IPS-20b (cell line): ENCODE data around the gene SUGCT.
A peak's percentile ranks its signal among the peaks of the same experiment; 100 is the strongest.

Experiments
- H3K27ac ChIP-seq: one replicate; pipeline ENCODE4 v1.5.1; 2013; ENCODE audit warnings: low read length
- H3K27me3 ChIP-seq: 2 replicates; pipeline ENCODE4 v1.6.1; 2013; ENCODE audit warnings: mild to moderate bottlenecking, low read length, inconsistent platforms; ENCODE audit not compliant: insufficient read depth
- H3K36me3 ChIP-seq: 2 replicates; pipeline ENCODE4 v1.6.1; 2013; ENCODE audit warnings: low read depth, mild to moderate bottlenecking, inconsistent platforms, low read length, moderate library complexity; ENCODE audit not compliant: insufficient read depth
- H3K4me1 ChIP-seq: 2 replicates; pipeline ENCODE4 v1.6.1; 2013; ENCODE audit warnings: mild to moderate bottlenecking, control low read depth, inconsistent platforms, low read length, moderate library complexity; ENCODE audit not compliant: insufficient read depth
- H3K4me3 ChIP-seq: 2 replicates; pipeline ENCODE4 v1.5.1; 2013; ENCODE audit warnings: mild to moderate bottlenecking, low read length, inconsistent platforms
- H3K9ac ChIP-seq: 2 replicates; pipeline ENCODE4 v1.6.1; 2013; ENCODE audit warnings: low read depth, mild to moderate bottlenecking, inconsistent platforms, low read length, moderate library complexity
- H3K9me3 ChIP-seq: 2 replicates; pipeline ENCODE4 v1.6.1; 2013; ENCODE audit warnings: mild to moderate bottlenecking, low read depth, low read length, inconsistent platforms; ENCODE audit not compliant: insufficient read depth

Gene SUGCT

DNA sequence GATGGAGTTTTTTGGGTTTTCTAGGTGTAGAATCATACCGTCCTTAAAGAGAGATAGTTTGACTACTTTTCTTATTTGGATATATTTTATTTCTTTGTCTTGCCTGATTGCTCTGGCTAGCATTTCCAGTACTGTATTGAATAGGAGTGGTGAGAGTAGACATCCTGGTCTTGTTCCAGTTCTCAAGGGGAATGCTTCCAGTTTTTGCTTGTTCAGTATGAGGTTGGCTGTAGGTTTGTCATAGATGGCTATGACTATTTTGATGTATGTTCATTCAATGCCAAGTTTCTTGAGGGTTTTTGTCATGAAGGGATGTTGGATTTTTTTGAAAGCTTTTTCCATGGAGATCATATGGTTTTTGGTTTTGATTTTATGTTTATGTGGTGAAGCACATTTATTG lies 676.9 kb downstream of the SUGCT start:
- no peak overlapping the region for H3K4me3 ChIP-seq
- H3K27ac ChIP-seq = no peak overlapping the region

DNA sequence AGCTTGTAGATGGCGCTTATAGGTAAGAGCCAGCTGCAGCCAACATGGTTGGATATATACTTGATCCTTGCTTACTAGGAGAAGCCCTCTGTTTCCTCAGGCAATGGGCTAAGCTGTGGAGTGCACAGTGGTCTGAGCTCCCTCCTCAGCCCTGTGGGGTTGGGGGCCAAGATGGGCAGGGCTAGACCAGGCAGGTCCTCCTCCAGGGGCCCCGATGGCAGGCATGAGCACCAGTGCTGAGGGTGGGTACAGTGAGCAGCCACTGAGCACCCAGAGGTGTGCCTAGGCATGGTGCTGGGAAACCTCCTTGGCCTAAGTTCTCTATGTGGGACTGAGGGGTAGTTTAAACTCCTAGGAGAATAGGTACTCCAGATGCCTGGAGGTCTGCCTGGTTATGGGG lies 680.2 kb downstream of the SUGCT start:
- Histone ChIP-seq H3K4me3 (no peak overlapping the region), H3K9me3 (no peaks in the 10 kb centered on the region), H3K4me1 (no peaks in the 10 kb centered on the region), H3K27ac (no peak overlapping the region), H3K9ac (no peak overlapping the region), H3K27me3 (no peaks in the 10 kb centered on the region), H3K36me3 (no peaks in the 10 kb centered on the region)

More for the DNA sequence above, 676.9 kb downstream of the SUGCT start:
- Histone ChIP-seq H3K4me1 (no peaks in the 10 kb centered on the region), H3K9ac (no peak overlapping the region), H3K9me3 (no peaks in the 10 kb centered on the region), H3K27me3 (no peaks in the 10 kb centered on the region), H3K36me3 (no peaks in the 10 kb centered on the region)

GRCh38 chr7:40815512-40815911 lies 680.7 kb downstream of the SUGCT start:
- H3K36me3 ChIP-seq = no peaks in the 10 kb centered on the region
- H3K9ac ChIP-seq = no peak overlapping the region
- no peaks in the 10 kb centered on the region for H3K27me3 ChIP-seq
- no peaks in the 10 kb centered on the region for H3K9me3 ChIP-seq
- H3K4me1 ChIP-seq = no peaks in the 10 kb centered on the region
- H3K4me3 ChIP-seq = no peak overlapping the region
- H3K27ac ChIP-seq = no peak overlapping the region

GRCh38 chr7:40822861-40823260 lies 688.1 kb downstream of the SUGCT start:
- no peaks in the 10 kb centered on the region for H3K36me3 ChIP-seq
- no peak overlapping the region for H3K4me3 ChIP-seq
- no peak overlapping the region for H3K27ac ChIP-seq
- H3K9me3 ChIP-seq = no peaks in the 10 kb centered on the region
- H3K27me3 ChIP-seq = no peaks in the 10 kb centered on the region
- peaks cover 13% of the 10 kb centered on the region; the same call in 1 of the 2 replicates for H3K4me1 ChIP-seq
- H3K9ac ChIP-seq = no peak overlapping the region

- Histone ChIP-seq H3K9ac (no peak overlapping the region), H3K36me3 (no peaks in the 10 kb centered on the region), H3K4me1 (peaks cover 13% of the 10 kb centered on the region; the same call in 1 of the 2 replicates), H3K27ac (no peak overlapping the region), H3K27me3 (no peaks in the 10 kb centered on the region), H3K4me3 (no peak overlapping the region), H3K9me3 (no peaks in the 10 kb centered on the region)
Measured at GRCh38 chr7:40824461-40824860, 689.7 kb downstream of the SUGCT start.

DNA sequence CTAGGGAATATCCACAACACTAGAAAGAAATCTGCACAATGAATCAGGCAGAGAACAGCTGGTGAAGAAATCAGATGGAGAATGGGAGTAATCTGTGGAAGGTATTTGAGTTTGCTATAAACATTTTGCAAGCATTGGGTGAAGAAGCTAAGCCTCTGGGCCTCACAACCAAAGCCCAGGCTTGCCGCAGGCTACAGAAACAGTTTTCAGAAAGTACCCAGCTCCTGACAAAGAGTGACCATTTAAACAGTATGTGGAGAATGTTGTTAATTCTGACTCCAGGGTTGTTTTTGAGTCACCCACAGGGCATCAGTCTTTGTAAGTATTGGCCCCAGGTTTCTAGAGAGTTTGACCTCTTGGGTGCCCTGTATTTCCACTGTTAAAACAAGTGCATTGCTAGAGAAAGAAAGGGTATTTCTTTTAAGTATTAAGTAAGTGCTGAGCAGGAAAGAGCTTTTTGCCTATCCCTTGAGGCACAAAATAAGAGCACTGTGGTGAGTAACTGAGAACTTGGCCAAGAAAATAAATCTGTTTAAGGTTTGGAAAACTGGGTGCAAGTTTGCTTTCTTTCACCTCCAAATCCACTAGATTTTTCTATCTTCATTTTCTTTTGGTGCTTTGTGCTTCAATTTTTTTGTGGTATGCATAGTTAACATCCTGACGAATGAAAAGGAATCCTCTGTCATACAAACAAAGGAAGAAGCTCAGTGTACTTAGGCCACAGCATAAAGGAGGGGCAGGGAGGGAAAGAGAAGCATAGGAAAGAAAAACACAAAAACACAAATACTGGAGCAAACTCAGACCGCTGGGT lies 691.8 kb downstream of the SUGCT start:
- Histone ChIP-seq H3K36me3 (no peaks in the 10 kb centered on the region), H3K9ac (peak overlapping the region; percentile 45; the same call in 1 of the 2 replicates), H3K9me3 (no peaks in the 10 kb centered on the region), H3K27ac (no peak overlapping the region), H3K27me3 (no peaks in the 10 kb centered on the region), H3K4me1 (peaks cover 13% of the 10 kb centered on the region; the same call in 1 of the 2 replicates), H3K4me3 (no peak overlapping the region)

DNA sequence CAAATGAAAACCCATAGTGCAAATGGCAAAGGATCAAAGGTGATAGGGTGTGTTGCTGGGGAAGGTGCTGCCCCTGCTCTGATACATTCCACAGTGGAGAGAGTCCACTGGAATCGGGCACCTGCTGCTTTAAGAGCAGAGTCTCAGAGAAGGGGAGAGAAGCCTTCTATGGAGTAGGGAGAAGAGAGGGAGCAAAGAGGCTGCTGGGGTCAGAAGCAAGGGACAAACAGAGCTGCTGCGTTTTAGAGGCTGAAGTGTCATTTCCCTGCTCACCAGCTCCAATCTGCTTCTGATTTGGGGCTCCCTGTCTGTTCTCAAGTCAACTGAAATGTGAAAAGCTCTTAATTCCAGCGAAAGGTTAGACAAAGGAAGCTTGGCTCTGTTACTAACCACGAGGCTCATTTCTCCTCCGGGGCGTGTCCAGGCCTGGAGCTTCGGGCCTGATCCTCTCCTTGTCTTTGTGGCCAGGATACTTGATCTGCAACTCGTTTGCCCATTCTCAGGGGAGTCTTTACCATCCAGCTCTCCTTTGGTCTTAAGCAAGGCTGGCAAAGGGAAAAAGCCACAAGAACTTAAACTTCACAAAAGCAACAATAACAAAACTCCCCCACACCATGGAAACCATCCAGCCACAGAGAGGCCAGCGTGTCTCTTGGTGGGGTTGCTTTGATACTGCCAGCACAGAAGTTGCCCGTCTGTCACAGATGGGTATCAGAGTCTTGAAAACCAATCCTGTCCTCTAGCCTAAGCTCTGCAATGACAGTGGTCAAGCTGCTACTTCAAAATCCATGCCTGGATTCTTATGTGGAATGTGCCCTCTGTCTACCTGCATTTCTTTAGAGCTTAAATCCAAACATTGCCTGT lies 692.6 kb downstream of the SUGCT start:
- no peaks in the 10 kb centered on the region for H3K9me3 ChIP-seq
- H3K4me1 ChIP-seq = peaks cover 13% of the 10 kb centered on the region; the same call in 1 of the 2 replicates
- no peak overlapping the region for H3K27ac ChIP-seq
- peak overlapping the region; percentile 45; the same call in 1 of the 2 replicates for H3K9ac ChIP-seq
- H3K27me3 ChIP-seq = no peaks in the 10 kb centered on the region
- no peak overlapping the region for H3K4me3 ChIP-seq
- no peaks in the 10 kb centered on the region for H3K36me3 ChIP-seq

- peaks cover 24% of the 10 kb centered on the region for H3K4me1 ChIP-seq
- H3K9ac ChIP-seq = no peak overlapping the region
- no peak overlapping the region for H3K27ac ChIP-seq
- H3K4me3 ChIP-seq = no peak overlapping the region
- H3K9me3 ChIP-seq = no peaks in the 10 kb centered on the region
- H3K36me3 ChIP-seq = no peaks in the 10 kb centered on the region
- no peaks in the 10 kb centered on the region for H3K27me3 ChIP-seq
Measured at GRCh38 chr7:40828686-40829600, 694.1 kb downstream of the SUGCT start.

DNA sequence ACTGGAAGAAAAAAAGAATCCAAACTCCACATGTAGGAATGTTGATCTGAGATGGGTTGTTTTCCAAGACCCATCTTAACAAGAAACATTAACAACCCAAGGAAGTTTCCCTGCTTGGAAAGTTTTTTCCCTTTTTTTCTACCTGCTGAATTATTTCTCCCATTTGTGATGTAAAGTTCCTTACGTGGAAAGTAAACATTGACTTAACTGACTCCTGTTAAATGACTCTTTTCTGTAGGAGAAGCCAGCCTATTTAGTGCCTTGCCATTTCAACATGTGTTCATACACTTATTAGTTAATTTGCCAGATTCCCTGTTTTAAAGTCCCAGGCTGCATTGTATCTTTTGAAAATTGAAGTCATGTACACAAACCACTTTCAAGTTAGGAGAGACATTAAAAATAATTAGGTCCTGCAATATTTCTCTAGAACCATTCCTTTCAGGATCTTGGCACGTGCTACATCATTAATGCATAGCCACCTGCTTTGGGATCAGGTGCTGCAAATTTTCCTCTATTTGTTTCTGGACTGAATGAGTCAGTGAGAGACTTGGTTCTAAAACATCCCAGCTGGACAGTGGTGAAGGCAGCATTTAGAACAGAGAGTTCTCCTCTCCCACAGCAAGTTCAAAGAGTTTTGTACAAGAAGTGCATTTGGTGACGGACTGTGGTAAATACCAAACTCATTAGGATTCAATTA lies 698.5 kb downstream of the SUGCT start:
- H3K9ac ChIP-seq = no peak overlapping the region
- H3K4me1 ChIP-seq = peaks cover 18% of the 10 kb centered on the region
- no peak overlapping the region for H3K27ac ChIP-seq
- no peaks in the 10 kb centered on the region for H3K9me3 ChIP-seq
- no peak overlapping the region for H3K4me3 ChIP-seq
- H3K36me3 ChIP-seq = no peaks in the 10 kb centered on the region
- H3K27me3 ChIP-seq = no peaks in the 10 kb centered on the region

DNA sequence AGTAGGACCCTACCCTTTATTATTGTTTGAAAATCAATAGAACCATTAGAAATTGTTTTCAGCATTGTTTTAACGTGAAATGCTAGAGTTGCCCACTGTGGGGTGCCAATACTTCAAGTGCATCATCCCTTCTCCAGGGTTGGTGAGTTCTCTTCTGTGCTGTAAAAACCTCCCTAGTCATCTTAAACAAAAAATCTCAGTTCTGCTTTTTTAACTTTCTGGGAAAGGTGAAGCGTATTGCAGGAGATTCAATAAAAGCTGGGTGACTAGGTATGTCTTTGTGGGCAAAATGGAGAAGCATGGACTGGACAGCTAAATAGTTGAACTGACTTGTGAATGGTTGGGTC lies 699.1 kb downstream of the SUGCT start:
- H3K4me1 ChIP-seq = peaks cover 18% of the 10 kb centered on the region
- H3K9ac ChIP-seq = no peak overlapping the region
- H3K27ac ChIP-seq = no peak overlapping the region
- no peaks in the 10 kb centered on the region for H3K9me3 ChIP-seq
- no peaks in the 10 kb centered on the region for H3K36me3 ChIP-seq
- no peak overlapping the region for H3K4me3 ChIP-seq
- H3K27me3 ChIP-seq = no peaks in the 10 kb centered on the region

- Histone ChIP-seq H3K9me3 (peaks cover 12% of the 10 kb centered on the region), H3K9ac (no peak overlapping the region), H3K27me3 (no peaks in the 10 kb centered on the region), H3K27ac (no peak overlapping the region), H3K4me1 (peaks cover 18% of the 10 kb centered on the region), H3K36me3 (no peaks in the 10 kb centered on the region), H3K4me3 (no peak overlapping the region)
Measured at GRCh38 chr7:40836218-40836617, 701.4 kb downstream of the SUGCT start.
